MM.1S (cell line): ENCODE data around the gene ZNF708.

Experiments used
- CTCF ChIP-seq: fragments of 300-600 bp; sonication (generic); IDR thresholded peaks from 2 replicates; pipeline ENCODE4 v1.5.1; 2016; ENCODE audit warnings: antibody characterized with exemption, low read length, mixed read lengths
- EZH2 ChIP-seq: fragments of 300-600 bp; sonication (generic); optimal IDR thresholded peaks from 2 replicates; pipeline ENCODE3; 2017; ENCODE audit warnings: low read depth, mild to moderate bottlenecking, antibody characterized with exemption, low read length, mixed read lengths

- TF ChIP-seq CTCF, result no peak
- TF ChIP-seq EZH2, result no peak
These were observed 68.9 kb downstream of the ZNF708 start for GRCh38 chr19:21260164-21260847.
